GM15510 (cell line): ENCODE data around the gene ETV4.

Experiments
- POLR2A ChIP-seq: IDR thresholded peaks from 3 replicates; pipeline ENCODE4 v1.6.1; 2011; ENCODE audit warnings: borderline replicate concordance; ENCODE audit not compliant: insufficient read length; ENCODE audit errors: extremely low read depth

The ETV4 gene

GRCh38 chr17:43577664-43578403 lies 31.7 kb upstream of the ETV4 start:
- TF ChIP-seq POLR2A: no peak

- TF ChIP-seq POLR2A: no peak
Observed at GRCh38 chr17:43576563-43577229, 30.6 kb upstream of the ETV4 start.

GRCh38 chr17:43574896-43575525 lies 28.9 kb upstream of the ETV4 start:
- no peak for TF ChIP-seq POLR2A

- no peak for TF ChIP-seq POLR2A
Observed at GRCh38 chr17:43574348-43574747, 28.2 kb upstream of the ETV4 start.

GRCh38 chr17:43573579-43574321 lies 27.6 kb upstream of the ETV4 start:
- no peak for TF ChIP-seq POLR2A

GRCh38 chr17:43572368-43572980 lies 26.3 kb upstream of the ETV4 start:
- TF ChIP-seq POLR2A: no peak

GRCh38 chr17:43570518-43570928 lies 24.4 kb upstream of the ETV4 start:
- TF ChIP-seq POLR2A: no peak

GRCh38 chr17:43568506-43569082 lies 22.5 kb upstream of the ETV4 start:
- TF ChIP-seq POLR2A: no peak

GRCh38 chr17:43563600-43564594 lies 17.8 kb upstream of the ETV4 start:
- TF ChIP-seq POLR2A: no peak

- TF ChIP-seq POLR2A: no peak
Observed at GRCh38 chr17:43562679-43563599, 16.8 kb upstream of the ETV4 start.

- no peak for TF ChIP-seq POLR2A
Observed at GRCh38 chr17:43560461-43561427, 14.6 kb upstream of the ETV4 start.
